K562 (cell line): ENCODE results near the gene NOPCHAP1. TPM values are rescaled to one million over a fixed set of nuclear protein-coding genes. Genes with fewer than 3 reads are reported as not detected.

Experiments used
- BHLHE40 ChIP-seq: IDR thresholded peaks from 2 replicates; pipeline ENCODE4 v1.6.1; 2011; ENCODE audit warnings: low read length, improper control_type of control experiment
- CCNT2 ChIP-seq: IDR thresholded peaks from 2 replicates; pipeline ENCODE4 v1.6.1; 2011; ENCODE audit warnings: borderline replicate concordance, low read depth, mild to moderate bottlenecking, moderate library complexity, mixed read lengths, low read length; ENCODE audit not compliant: insufficient read length; ENCODE audit errors: extremely low read depth
- CEBPG ChIP-seq, 3 experiments: fragments of 200-800 bp in 1 of 3; sonication (Bioruptor generic) in 1 of 3; sonication (generic) in 1 of 3; formaldehyde crosslinking in 1 of 3; IDR thresholded peaks in 2 of 3; conservative IDR thresholded peaks in 1 of 3; 2 replicates each; pipeline versions ENCODE4 v1.6.1 to v1.8.0; 2016 to 2022; ENCODE audit warnings: missing compliant biosample characterization in 2 of 3, missing genetic modification characterization in 2 of 3, mild to moderate bottlenecking in 1 of 3, missing genetic modification reagents in 1 of 3
- CREBBP ChIP-seq: IDR thresholded peaks from one replicate; pipeline ENCODE4 v1.6.1; 2012; ENCODE audit warnings: low read depth, mild to moderate bottlenecking, control low read depth, inconsistent platforms, low read length
- DIDO1 ChIP-seq: fragments of 450-650 bp; IDR thresholded peaks from 2 replicates; pipeline ENCODE4 v1.6.1; 2016; ENCODE audit warnings: low read depth, missing biosample characterization, missing genetic modification characterization
- E2F3 ChIP-seq: fragments of 250-450 bp; sonication (Bioruptor Pico); IDR thresholded peaks from 2 replicates; pipeline ENCODE4 v1.4.0; 2020; ENCODE audit warnings: mild to moderate bottlenecking
- ELF4 ChIP-seq: fragments of 450-650 bp; formaldehyde crosslinking; IDR thresholded peaks from 2 replicates; pipeline ENCODE4 v1.4.0; 2022; ENCODE audit warnings: missing genetic modification characterization
- ESRRA ChIP-seq: fragments of 450-650 bp; IDR thresholded peaks from 2 replicates; pipeline ENCODE4 v1.6.1; 2014; ENCODE audit warnings: low read depth, mild to moderate bottlenecking, moderate library complexity, borderline replicate concordance
- FOXJ2 ChIP-seq: fragments of 200-800 bp; sonication (Bioruptor generic); IDR thresholded peaks from 2 replicates; pipeline ENCODE4 v1.6.1; 2016; ENCODE audit warnings: missing genetic modification characterization, missing compliant biosample characterization
- MTF1 ChIP-seq: fragments of 250-450 bp; sonication (Bioruptor Pico); IDR thresholded peaks from 2 replicates; pipeline ENCODE4 v1.9.0; 2021; ENCODE audit warnings: moderate library complexity, mild to moderate bottlenecking, inconsistent platforms, borderline replicate concordance
- MXI1 ChIP-seq: IDR thresholded peaks from 2 replicates; pipeline ENCODE4 v1.6.1; 2011; ENCODE audit warnings: low read depth, mild to moderate bottlenecking, improper control_type of control experiment, low read length
- NELFE ChIP-seq: IDR thresholded peaks from 2 replicates; pipeline ENCODE4 v1.6.1; 2011; ENCODE audit warnings: mild to moderate bottlenecking; ENCODE audit not compliant: insufficient read depth, insufficient read length
- RBFOX2 ChIP-seq: fragments of 200-400 bp; formaldehyde crosslinking; IDR thresholded peaks from 2 replicates; pipeline ENCODE4 v1.6.1; 2017; ENCODE audit warnings: low read depth, mild to moderate bottlenecking, low read length, moderate library complexity
- SIN3B ChIP-seq: fragments of 450-650 bp; IDR thresholded peaks from 2 replicates; pipeline ENCODE4 v1.6.1; 2017; ENCODE audit warnings: low read depth, mild to moderate bottlenecking, moderate library complexity
- SMARCC2 ChIP-seq: fragments of 450-650 bp; IDR thresholded peaks from 2 replicates; pipeline ENCODE4 v1.6.1; 2017; ENCODE audit warnings: antibody characterized with exemption, moderate library complexity, mild to moderate bottlenecking, low read depth
- SRF ChIP-seq, 2 experiments: fragments of 250-450, 450-650 bp in 1 of 2; sonication (Bioruptor Pico) in 1 of 2; sonication (generic) in 1 of 2; formaldehyde crosslinking; IDR thresholded peaks; 2 replicates each; pipeline versions ENCODE4 v1.5.0 to v1.5.1; 2020 to 2022; ENCODE audit warnings: mild to moderate bottlenecking in 1 of 2, missing genetic modification reagents in 1 of 2
- TAF9B ChIP-seq: fragments of 450-650 bp; IDR thresholded peaks from 2 replicates; pipeline ENCODE4 v1.6.1; 2018; ENCODE audit warnings: mild to moderate bottlenecking; ENCODE audit not compliant: partially characterized antibody
- ZKSCAN3 ChIP-seq: fragments of 250-450 bp; sonication (Bioruptor Pico); IDR thresholded peaks from 2 replicates; pipeline ENCODE4 v1.4.0; 2020
- ZNF217 ChIP-seq: sonication (generic); formaldehyde crosslinking; IDR thresholded peaks from 2 replicates; pipeline ENCODE4 v1.8.0; 2022; ENCODE audit warnings: mild to moderate bottlenecking, missing genetic modification reagents
- ZNF263 ChIP-seq: sonication (generic); formaldehyde crosslinking; IDR thresholded peaks from 2 replicates; pipeline ENCODE4 v1.8.0; 2022; ENCODE audit warnings: mild to moderate bottlenecking, missing genetic modification reagents, borderline replicate concordance
- ZNF77 ChIP-seq: fragments of 250-450 bp; sonication (Bioruptor Pico); IDR thresholded peaks from 2 replicates; pipeline ENCODE4 v1.5.0; 2020
- polyA plus RNA-seq, 8 experiments: library from polyadenylated mRNA; depleted of rRNA in 4 of 8; stranded (reverse) in 5 of 8; unstranded in 3 of 8; fragments of >200 nt; fragmentation: Nextera tagmentation in 2 of 8; fragmentation: Illumina TruSeq in 1 of 8; extraction: Ambion mirVana in 2 of 8; extraction: Trizol in 1 of 8; gene quantifications; 2 replicates each; pipeline versions ENCODE4 v1.2.1 to v1.2.3, GENCODE V29; 2011 to 2014; ENCODE audit warnings: inconsistent platforms in 1 of 8, missing spikeins in 1 of 8
- total RNA-seq, 7 experiments: library from RNA; depleted of rRNA in 6 of 7; stranded (reverse); fragments of >200 nt in 6 of 7; fragmentation: Illumina TruSeq in 2 of 7; extraction: Trizol in 2 of 7; gene quantifications; 2 replicates each; pipeline versions ENCODE4 v1.2.1 to v1.2.3, GENCODE V29; 2011 to 2021; ENCODE audit warnings: low replicate concordance in 1 of 7
- TF ChIP-seq, protein P1 (sequence below): fragments of 450-650 bp; IDR thresholded peaks from 2 replicates; pipeline ENCODE4 v1.6.1; 2016
- TF ChIP-seq, protein P2 (sequence below): sonication (generic); formaldehyde crosslinking; IDR thresholded peaks from 2 replicates; pipeline ENCODE4 v1.9.0; 2022; ENCODE audit warnings: mild to moderate bottlenecking, missing genetic modification reagents
- TF ChIP-seq, protein P3 (sequence below): fragments of 250-450 bp; sonication (Bioruptor Pico); IDR thresholded peaks from 2 replicates; pipeline ENCODE4 v1.8.0; 2021; ENCODE audit warnings: moderate library complexity, mild to moderate bottlenecking, inconsistent platforms

Gene NOPCHAP1
- total and polyA plus RNA-seq, 9 of the 15 experiments (the other 6 are each of a cell fraction or from before 2014, with no cell fraction given), result 19.4 to 108 (median 33.4) TPM

- TF ChIP-seq, protein P1, sequence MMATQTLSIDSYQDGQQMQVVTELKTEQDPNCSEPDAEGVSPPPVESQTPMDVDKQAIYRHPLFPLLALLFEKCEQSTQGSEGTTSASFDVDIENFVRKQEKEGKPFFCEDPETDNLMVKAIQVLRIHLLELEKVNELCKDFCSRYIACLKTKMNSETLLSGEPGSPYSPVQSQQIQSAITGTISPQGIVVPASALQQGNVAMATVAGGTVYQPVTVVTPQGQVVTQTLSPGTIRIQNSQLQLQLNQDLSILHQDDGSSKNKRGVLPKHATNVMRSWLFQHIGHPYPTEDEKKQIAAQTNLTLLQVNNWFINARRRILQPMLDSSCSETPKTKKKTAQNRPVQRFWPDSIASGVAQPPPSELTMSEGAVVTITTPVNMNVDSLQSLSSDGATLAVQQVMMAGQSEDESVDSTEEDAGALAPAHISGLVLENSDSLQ, result peak; percentile 26; the same call in 1 of the 2 replicates
- TF ChIP-seq CCNT2 (peak; percentile 25), TAF9B (peak; percentile 58), E2F3 (CRISPR knock-in tag) (no peak), ZNF77 (CRISPR knock-in tag) (no peak), DIDO1 (tag) (no peak), RBFOX2 (peak; percentile 91), MTF1 (CRISPR knock-in tag) (no peak), ZNF217 (CRISPR knock-in tag) (no peak), SRF (CRISPR knock-in tag; IDR thresholded peaks at IDR 0.05) (no peak), ESRRA (no peak), SMARCC2 (no peak), ZNF263 (no peak), ZKSCAN3 (CRISPR knock-in tag) (peak; percentile 49; the same call in 1 of the 2 replicates), ELF4 (CRISPR knock-in tag) (0 out of 2 replicates have a peak, but pooled peaks have one; percentile 47), MXI1 (peak; percentile 90), SIN3B (peak; percentile 53; the same call in 1 of the 2 replicates), CREBBP (no peak), FOXJ2 (no peak), NELFE (no peak), CEBPG (CRISPR knock-in tag; IDR thresholded peaks at IDR 0.05) (no peak), CEBPG (tag; conservative IDR thresholded peaks at IDR 0.05 in 1 of 2, IDR thresholded peaks at IDR 0.05 in 1 of 2) (no peak), BHLHE40 (peak; percentile 82)
- TF ChIP-seq, protein P2, sequence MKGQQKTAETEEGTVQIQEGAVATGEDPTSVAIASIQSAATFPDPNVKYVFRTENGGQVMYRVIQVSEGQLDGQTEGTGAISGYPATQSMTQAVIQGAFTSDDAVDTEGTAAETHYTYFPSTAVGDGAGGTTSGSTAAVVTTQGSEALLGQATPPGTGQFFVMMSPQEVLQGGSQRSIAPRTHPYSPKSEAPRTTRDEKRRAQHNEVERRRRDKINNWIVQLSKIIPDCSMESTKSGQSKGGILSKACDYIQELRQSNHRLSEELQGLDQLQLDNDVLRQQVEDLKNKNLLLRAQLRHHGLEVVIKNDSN (CRISPR knock-in tag), result peak; percentile 59
- TF ChIP-seq, protein P3, sequence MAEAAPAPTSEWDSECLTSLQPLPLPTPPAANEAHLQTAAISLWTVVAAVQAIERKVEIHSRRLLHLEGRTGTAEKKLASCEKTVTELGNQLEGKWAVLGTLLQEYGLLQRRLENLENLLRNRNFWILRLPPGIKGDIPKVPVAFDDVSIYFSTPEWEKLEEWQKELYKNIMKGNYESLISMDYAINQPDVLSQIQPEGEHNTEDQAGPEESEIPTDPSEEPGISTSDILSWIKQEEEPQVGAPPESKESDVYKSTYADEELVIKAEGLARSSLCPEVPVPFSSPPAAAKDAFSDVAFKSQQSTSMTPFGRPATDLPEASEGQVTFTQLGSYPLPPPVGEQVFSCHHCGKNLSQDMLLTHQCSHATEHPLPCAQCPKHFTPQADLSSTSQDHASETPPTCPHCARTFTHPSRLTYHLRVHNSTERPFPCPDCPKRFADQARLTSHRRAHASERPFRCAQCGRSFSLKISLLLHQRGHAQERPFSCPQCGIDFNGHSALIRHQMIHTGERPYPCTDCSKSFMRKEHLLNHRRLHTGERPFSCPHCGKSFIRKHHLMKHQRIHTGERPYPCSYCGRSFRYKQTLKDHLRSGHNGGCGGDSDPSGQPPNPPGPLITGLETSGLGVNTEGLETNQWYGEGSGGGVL, result no peak
These were observed at the start of gene NOPCHAP1 (continued) for GRCh38 chr12:104986022-104986941.
